Activated T-helper 1 cell treated with Interleukin-2 at 50 U/mL for 16 hours (primary cell): ENCODE measurements around the gene HS6ST1.
"Not testable (repeated sequence)": the region's sequence is repeated elsewhere in the genome, so short reads cannot be mapped to it uniquely, and the experiment has no call there.

Source experiments
- DNase-seq: peaks from one replicate; pipeline ENCODE4 v3.0.0-alpha.2; 2020; ENCODE audit warnings: low read depth

Gene HS6ST1

DNA sequence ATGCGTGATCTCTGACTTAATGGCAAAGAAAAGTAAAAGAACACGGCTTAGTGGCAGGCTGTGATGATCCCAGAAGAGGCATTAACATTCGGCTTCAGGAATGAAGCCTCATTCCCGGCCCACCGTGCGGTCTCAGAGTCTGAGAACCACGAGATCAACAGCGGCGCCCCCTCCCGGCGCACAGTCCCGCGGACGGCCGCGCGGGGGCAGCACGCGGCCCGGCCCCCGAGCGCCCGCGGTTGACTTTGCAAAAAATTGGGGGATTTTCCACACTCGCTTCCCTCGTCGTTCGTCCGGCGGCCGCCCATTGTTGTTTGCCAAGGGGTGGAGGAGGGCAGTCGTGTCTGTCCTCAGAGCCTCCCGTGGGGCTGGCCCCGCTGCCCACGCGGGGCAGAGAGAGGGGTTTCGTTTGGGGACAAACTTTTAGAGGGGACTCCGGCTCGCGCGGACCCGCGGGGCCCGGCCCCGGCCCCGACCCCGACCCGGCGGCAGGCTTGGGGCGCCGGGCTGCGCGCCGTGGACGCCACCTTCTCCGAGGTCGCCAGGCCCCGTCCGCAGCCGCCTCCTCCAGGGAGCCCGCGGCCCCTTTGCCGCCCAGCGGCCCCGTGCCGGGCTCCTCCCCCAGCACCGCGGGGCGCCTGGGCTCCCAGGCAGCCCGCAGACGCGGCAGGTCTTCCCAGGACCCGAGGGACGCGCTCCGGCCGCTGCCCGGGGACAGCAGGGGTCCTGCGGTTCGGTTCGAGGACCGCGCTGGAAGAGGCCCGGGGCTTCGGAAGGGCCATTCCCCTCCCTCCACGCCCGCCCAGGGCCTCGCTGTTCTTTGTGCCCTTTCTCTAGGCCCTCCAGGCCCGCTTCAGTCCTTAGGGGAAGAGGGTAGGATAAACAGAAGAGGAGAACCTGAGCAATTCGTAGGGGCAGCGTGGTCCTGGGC lies 3.4 kb upstream of the HS6ST1 start:
- DNase-seq, result peak; percentile 69

DNA sequence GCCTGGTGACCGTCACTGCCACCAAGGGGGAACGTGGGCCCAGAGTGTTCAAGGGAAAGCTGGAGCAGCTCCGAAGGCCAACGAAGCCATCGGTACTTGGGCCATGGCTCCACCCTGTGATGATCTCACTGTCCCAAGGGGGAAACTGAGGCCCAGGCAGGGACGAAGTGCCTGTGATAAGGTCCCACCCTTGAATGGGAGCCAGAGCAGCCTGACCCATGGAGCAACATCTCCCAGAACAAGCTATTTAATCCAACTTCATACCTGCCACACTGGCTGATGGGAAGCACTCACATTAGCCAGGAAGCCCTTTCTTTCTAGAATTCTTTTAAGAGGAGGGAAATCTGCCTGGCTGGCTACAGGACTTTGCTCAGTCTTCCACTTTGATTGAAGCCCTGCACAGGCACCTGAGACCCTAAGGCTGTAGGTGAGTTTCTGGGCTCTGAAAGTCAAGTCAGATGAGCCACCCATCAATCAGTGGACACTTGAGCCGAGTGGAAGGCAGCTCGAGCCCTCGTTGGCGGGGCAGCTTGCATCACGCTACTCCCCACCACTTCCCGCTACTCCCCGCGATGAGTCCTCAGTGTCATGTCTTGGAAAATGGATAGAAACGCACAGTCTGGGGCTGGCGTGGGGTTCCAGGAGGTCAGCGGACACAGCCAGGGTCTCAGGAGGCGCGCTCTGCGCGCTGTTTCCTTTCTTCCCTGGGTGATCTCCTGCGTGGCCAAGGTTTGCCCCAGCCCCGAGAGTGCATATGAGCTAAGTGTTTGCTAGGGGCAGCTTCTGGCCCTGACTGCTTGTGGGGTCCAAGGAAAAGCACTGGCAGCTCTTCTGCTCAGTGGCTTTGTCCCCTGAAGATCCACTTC lies 2.5 kb upstream of the HS6ST1 start:
- no peak for DNase-seq

DNA sequence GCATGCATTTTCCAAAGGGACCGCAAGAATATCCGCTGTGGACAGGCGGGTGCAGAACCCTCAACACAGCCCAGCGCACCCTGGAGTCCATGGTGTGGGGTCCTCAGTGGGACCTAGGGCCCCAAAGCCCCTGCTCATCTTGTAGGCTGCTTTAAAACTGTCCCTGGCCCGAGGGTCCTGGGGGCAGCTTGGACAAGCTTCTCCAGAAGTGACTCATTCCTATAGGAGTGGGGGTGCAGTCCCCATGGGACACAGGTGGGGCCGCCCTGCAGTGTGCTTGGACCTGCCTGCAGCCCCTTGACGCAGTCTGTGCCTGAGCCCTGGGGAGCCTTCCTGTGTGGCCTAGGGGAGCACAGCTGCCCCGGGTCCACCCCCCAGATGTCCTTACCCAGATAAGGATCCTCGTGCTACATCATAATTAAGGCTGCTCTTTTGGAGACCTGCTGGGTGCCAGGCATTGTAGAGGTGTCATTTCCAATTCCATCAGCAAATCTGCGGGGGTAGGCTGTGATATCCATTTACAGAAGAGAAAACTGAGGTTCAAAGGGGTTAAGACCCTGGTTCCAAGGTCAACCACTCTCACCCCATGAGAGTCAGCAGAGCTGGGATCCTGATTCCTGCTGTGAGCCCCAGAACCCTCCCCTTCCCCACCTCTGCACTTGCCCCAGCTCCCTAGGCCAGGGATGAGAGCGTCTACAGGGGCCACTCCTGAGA lies 1.7 kb upstream of the HS6ST1 start:
- DNase-seq, result no peak

DNA sequence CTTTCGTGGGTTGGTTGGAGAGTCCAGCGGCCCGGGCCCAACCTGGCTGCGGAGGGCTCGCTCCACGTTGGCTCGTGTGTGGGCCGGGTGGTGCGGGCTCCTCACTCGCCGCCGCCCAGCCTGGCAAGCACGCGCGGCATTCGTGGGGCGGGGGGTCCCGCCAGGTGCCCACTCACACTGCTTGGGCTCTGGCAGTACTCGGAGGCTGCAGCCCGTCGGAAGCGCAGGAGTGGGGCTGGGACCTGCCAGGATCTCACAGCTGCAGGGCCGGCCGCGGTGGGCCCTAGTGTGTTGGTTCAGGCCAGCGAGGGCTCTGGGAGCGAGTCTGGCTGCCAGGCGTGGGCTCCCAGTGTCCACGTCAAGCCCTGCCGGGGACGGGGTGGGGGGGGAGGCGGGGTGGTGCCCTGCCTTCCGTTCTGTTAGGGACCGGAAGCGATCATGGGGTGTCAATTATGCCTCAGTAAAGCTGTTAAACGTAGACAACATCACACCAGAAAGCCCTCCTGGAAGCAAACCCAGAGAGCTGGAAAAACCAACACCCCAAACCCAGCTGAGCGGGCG lies 1.0 kb upstream of the HS6ST1 start:
- no peak for DNase-seq

DNA sequence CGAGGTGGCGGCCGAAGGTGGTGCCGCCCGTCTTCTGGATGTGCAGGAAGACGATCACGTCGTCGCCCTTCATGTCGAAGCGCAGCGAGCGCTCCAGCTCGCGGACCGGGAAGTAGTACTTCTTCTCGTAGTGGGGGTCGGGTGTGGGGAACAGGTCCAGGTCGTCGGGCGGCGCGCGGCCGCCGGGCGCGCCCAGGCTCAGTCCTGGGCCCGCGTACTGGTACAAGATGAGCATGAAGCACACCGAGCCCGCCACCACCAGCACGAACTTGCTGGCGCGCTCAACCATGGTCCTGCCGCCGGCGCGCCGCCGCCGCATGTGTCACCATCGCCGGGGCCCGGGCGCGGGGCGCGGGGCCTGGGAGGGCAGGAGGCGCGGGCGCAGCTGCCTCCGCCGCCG lies 423 bp downstream of the HS6ST1 start:
- peak; percentile 10 for DNase-seq

DNA sequence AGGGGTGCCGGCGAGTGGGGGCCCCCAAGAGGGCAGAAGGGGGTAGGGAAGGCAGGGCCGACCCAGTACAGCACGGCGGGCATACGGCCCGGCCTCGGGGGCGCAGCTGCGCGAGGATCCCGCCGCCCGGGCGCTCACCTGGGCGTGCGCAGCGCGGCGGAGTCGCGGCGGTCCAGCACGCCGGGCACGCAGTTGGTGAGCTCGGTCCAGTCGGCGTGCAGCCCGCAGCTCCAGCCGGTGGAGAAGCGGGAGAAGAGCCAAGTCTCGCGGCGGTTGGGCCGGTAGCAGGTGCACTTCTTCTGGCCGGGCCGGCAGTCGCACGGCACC lies 806 bp downstream of the HS6ST1 start:
- DNase-seq, result not testable (repeated sequence)

DNA sequence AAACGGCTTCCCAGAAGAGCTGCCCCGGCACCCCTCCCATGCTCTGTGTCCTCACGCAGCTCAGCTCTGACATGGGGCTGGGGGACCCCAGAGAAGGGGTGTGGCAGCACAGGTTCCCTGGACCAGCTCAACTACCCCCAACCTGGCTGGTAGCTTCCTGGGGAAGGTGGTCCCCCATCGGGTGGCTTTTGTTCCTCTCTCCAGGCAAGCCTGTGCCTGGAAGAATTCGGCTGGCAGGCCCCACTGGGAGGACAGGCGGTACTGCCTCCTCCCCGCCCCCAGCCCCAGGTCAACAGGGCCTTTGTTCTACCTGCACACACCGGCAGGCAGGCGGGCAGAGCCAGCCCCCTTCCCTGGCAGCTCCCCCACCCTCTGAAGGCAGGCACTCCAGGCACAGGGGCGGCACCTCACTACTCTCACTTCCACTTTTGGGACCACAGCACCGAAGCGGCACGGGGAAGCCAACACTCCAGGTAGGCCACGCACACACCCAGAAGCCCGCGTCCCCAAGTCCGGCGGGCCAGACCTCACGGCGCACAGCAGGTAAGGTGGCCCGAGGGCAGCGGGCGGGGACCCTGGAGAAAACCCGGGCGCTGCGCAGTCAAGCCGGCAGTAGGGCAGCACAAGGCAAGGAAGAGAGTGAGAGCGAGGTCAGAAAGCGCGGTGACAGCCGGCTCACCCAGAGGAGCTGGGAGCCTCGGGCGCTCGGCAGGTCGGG lies 1.3 kb downstream of the HS6ST1 start:
- no peak for DNase-seq

DNA sequence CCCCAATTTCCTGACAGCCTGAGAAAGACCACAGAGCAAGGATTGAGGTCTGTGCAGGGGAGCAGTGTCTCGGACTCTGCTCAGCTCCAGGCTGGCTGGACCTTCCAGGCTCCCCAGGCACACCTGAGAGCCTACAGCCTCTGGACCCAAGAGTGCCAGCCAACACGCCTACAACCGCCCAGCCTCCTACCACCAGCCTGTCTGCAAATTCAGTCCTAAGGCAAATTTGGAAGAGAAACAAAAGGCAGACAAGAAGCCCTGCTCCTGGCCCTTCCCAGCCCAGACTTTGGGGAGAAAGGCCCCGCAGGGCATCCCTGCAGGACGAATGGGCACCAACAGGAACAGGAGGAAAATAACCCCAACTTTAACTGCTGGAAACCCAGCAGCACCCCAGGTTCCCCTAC lies 1.9 kb downstream of the HS6ST1 start:
- no peak for DNase-seq

DNA sequence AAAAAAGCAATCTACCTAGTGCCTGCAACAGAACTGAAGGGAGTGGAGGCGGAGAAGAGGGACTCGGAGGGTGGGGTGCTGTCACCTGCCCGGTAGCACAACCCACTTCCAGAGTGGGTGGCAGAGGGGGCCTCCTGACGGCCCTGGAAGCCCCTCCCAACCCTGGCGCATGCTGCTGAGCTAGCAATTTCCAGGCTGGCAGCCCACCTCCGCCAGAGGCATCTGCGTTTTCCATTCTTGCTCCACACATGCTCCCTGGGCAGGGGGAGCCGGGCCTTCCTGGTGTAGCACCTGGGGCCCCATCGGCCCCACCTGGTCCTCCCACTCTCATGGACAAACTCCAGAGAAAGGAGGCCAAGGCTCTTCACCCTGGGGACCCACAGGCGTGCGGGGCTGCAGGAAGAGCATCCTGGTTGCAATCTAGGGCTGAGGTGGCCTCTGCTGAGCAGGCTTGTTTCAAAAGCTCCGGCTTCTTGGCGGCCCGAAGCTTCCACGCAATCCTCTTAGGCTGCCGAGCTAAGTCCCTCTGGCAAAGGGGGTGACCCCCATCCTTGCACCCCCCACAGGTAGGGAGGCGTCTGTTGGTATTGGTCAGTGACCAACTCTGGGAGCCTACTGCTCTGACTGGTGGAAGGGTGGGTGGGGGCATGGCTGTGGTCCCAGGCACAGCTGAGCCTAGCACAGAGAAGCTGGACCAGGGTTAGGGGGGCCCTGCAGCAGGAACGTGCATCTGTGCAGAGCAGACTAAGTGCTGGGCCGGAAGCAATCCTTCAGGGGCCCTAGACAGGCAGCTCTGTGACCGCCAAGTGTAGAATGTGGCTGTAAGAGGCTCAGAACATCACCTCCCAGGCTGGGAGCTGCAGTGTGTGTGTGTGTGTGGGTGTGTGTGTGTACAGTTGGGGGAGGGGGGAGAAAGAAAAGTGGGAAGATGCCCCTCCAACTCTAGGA lies 2.6 kb downstream of the HS6ST1 start:
- DNase-seq, result no peak

DNA sequence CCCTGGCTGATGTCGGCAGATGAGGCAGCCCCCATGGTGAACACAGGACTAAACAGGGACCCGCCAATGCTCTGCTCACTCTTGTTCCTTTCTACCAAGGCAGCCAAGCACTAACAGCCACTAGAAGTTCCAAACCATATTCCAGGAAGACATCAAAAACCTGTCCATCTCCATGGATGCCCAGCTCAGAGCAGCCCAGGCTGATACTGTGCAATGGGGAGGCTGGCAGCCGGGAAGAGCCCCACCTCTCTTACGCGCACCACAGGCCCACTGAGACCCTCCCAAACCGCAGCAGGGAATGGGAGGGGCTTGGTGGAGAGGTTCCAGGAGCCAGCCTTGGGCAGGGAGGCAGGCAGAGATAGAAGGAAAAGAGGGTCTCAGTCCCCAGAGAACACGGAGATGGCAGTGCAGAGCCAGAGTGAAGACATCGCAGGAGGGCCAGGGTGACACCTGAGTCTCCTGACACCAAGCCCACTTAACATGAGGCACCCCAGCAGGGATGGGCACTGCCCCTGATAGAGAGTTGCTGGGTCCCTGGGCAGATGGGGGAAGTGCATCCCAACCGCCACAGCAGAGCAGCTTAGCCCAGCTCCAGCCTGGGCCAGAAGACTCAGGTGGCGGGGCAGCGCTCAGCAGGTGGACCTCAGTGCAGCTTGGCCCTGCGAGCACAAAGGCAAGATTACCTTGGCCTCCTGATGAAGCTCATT lies 3.4 kb downstream of the HS6ST1 start:
- no peak for DNase-seq

DNA sequence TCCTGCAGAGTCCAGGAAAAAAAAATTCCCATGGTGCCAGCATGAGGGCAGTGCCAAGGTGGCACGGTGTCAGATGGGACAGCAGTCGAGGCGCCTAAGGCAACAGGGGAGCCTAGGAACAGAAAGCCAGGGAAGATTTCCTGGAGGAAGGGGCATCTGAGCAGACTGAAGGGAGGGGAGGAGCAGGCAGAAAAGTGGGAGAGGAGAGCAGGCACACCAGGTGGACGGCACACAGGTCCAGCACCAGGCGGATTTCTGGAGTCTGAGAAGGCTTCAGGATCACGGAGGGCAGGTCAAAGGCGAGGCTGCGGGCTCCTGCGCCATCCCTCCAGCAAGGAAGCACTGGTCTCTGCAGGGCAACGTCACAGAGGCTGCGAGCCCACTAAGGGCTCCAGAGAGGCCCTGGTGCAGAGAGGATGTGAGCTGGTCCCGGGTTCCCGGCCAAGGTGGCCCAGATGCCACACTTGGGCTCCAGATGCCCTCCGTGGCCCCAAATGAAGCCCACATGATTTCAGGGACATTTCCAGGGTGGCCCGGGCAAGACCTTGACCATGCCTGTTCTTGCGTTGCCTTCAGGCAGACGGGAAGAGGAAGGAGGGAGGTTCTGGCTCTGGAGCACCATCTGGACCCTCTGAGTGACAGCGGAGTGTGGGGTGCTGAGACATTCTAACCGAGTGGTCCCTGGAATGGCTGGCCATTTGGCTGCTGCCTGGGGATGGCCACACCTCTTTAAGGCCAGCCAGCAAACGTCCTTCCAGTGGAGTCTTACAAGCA lies 4.1 kb downstream of the HS6ST1 start:
- no peak for DNase-seq

DNA sequence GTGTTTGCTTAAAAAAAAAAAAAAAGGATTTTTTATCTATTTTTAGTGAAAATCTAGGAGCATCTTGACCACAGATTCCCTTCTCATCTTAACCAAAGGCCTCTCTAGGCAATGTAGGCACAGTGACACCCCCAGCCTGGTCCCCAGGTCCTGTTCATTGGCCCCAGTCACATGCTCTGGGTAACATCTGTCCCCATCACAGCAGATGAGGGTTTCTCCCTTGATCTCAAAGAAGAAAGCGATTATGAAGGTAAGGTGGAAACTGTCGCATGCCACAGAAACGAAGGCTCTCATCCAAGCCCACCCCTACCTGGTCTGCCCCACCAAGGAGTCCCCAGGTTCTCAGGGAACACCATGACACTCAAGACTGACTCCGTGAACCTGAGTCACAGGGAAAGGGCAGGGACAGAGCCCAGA lies 4.7 kb downstream of the HS6ST1 start:
- DNase-seq, result no peak

DNA sequence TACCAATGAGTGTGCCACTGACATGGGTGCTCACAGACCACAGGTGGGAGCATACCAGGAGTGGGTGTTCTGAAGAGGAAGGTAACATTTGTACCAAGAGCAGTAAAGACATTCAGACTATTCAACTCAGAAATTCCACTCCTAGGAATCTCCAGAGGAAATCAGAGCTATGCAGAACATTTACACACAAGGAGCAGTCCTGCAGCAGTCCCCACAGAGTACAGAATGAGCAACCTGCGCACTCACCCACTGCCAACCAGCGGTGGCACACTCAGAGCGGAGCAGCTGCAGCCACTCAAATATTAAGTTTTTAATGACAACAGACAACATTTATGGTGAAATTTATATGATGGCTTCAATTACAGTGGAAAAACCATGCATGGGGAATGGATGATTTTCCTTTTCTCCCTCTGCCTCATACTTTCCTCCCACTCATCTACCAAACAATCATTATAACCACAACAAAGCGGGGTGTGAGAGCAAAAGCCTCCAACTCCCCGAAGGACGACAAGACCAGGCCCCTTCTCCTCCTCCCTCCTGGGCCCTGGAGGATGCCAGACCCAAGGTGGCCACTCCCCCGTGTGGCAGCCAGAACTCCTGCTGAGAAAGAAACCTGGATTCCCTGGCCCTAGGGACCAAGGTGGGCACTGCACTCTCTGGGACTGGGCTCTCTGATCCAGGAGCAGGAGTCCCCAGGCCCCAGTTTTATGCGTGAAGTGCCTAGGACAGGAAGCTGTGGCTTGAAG lies 5.4 kb downstream of the HS6ST1 start:
- DNase-seq, result no peak

DNA sequence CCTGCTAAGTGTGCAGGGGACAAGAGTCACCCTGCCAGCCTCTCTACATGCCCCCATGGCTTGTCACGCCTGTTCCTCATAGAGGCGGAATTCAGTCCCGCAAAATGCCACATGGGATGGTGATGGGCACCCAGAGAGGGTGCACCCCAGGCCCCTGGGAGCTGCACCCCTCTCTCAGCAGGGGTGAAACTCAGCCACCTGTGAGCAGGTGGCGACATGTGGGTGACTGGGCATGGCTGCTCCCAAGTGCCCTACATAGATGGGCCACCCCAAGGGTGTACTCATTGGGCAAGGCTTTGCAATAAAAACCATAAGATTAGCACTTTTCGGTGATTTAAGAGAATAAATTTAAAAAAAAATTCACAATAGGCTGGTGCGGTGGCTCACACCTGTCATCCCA lies 6.3 kb downstream of the HS6ST1 start:
- no peak for DNase-seq

DNA sequence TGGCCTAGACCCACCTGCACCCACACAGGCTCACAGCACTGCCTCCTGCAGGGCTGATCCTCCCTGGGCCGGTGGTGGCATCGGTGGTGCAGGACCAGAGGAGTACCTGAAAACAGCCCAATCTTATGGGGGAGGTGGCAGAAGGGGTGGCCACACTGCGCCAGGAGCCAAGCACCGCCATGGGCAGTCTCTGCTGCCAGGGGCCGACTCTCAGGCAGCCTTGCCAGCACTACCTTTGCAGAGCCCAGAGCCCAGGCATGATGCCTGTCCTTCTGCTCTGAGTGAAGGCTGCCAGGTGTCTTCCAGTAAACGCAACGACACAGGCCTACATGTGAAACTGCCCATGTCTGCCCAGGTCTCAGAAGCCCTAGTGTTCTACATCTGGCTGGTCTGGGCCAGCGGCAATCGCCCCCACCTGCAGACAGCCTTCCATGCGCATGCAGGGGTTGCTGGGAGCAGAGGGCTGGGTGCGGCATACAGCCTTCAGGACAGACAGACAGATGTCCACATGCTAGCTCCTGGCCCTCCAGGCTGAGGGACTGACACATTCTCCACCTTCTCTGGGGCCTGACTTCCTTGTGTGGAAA lies 6.8 kb downstream of the HS6ST1 start:
- no peak for DNase-seq

DNA sequence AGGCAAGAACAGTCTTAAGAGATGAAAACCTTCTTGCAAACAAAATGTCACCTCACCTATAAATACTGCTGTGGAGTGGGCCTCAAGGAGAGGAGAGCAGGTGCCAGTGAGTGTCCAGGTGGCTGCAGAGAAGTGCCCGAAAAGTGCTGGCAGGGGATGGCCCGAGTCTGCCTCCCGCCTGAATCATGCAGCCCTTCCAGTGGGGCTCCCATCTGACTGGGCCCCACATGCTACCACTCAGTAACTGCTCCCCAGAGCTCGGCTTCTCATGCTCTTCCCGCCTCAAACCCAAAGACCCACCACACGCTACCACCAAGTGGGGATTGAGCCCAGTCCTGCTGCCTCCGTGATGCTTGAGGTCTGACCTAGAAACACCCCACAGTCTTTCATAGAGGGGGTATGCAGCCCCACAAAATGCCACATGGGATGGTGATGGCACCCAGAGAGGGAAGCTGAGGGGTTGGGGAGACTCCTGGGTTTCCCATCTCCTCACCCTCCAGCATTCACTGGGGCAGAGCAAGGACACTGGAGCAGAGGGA lies 7.4 kb downstream of the HS6ST1 start:
- DNase-seq, result no peak

DNA sequence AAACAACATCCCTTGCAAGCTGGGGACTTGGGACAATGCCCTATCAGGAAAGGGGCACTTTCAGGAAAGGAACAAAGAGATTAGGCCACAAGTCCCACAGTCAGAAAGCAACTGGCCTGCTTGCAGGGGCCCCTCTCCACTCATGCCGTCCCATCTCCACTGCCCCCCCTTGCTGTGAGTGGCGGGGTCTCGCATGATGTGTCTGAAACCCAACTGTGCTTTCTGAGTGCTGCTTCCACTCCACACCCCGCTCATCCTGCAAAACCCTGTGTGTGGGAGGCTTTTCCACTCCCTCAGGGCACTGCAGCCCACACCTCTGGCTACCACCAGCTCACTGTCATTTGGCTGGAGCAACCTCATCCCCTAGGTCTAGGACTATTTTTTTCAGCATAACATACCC lies 7.9 kb downstream of the HS6ST1 start:
- no peak for DNase-seq
